Lower leg skin (tissue), 4 donors: Measurements from ENCODE around the gene ZNF407. TPM values are rescaled to one million over a fixed set of nuclear protein-coding genes. Genes with fewer than 3 reads are reported as not detected.

Source experiments
- DNase-seq, 2 donors: peaks; one replicate each; pipeline ENCODE4 v3.0.0-alpha.2; 2019; ENCODE audit warnings: low spot score in 2 of 2
- H3K4me3 ChIP-seq: fragments of 200-600 bp; sonication (generic); 2 replicates; pipeline ENCODE4 v1.5.1; 2017; ENCODE audit warnings: mild to moderate bottlenecking, low read depth; ENCODE audit not compliant: poor library complexity, severe bottlenecking
- POLR2A ChIP-seq, 2 donors: fragments of 450-650 bp; IDR thresholded peaks; one replicate each; pipeline ENCODE4 v1.6.1; 2016 to 2017; ENCODE audit warnings: antibody characterized with exemption in 2 of 2, mild to moderate bottlenecking in 1 of 2, moderate library complexity in 1 of 2
- WGBS, 2 donors: methylation state at CpG; one replicate each; pipeline ENCODE4 v1.1.5; 2018; 5-methylcytosine and 5-hydroxymethylcytosine counted together
- intact Hi-C: fragments of 100-400 bp; cut with DNase I; formaldehyde crosslinking; loops from one replicate; pipeline ENCODE4 v1.15.0; 2023; ENCODE audit warnings: low total_unique reads
- total RNA-seq, 4 donors: library from RNA; depleted of rRNA; stranded (reverse); fragments of >200 nt; gene quantifications; one replicate each; pipeline ENCODE4 v1.1.0, GENCODE V29; 2016
- TF ChIP-seq, protein P1 (sequence below), 3 donors: fragments of 450-650 bp; IDR thresholded peaks; one replicate each; pipeline ENCODE4 v1.5.1; 2016; ENCODE audit warnings: antibody characterized with exemption in 3 of 3, mild to moderate bottlenecking in 3 of 3, moderate library complexity in 2 of 3

ZNF407 gene
- total RNA-seq, 4 donors from 2014 or later = 7.0 to 13.9 (median 10.9) TPM

DNA sequence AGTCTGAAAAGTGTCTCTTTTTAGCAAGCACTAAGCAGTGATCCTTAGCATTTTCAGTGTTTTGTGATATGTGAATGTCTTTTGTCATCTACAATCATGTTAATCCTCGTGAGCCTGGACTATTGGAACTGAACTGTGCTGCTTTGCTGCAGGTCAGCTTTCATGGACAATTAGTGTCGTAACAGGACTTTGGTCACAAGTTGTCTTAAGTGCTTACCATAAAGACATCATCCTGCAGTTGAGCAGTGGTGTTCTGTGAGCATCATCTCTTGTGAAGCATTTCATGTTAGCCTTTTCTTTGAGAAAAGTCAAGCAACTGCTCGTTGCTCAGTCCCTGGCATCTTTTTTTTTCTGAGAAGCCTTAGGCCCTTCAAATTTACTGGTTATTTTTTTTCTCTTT, 135.9 kb downstream of the ZNF407 start:
- H3K4me3 ChIP-seq = no peak overlapping the region
- TF ChIP-seq, protein P1, sequence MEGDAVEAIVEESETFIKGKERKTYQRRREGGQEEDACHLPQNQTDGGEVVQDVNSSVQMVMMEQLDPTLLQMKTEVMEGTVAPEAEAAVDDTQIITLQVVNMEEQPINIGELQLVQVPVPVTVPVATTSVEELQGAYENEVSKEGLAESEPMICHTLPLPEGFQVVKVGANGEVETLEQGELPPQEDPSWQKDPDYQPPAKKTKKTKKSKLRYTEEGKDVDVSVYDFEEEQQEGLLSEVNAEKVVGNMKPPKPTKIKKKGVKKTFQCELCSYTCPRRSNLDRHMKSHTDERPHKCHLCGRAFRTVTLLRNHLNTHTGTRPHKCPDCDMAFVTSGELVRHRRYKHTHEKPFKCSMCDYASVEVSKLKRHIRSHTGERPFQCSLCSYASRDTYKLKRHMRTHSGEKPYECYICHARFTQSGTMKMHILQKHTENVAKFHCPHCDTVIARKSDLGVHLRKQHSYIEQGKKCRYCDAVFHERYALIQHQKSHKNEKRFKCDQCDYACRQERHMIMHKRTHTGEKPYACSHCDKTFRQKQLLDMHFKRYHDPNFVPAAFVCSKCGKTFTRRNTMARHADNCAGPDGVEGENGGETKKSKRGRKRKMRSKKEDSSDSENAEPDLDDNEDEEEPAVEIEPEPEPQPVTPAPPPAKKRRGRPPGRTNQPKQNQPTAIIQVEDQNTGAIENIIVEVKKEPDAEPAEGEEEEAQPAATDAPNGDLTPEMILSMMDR (IDR thresholded peaks at IDR 0.05) = no peak
- no peak for TF ChIP-seq POLR2A (IDR thresholded peaks at IDR 0.05)
- DNase-seq = no peak
- intact Hi-C loops = no loop called here
- WGBS, 2 donors = 88 to 94% methylated on average over 3 of the region's 3 CpGs

DNA sequence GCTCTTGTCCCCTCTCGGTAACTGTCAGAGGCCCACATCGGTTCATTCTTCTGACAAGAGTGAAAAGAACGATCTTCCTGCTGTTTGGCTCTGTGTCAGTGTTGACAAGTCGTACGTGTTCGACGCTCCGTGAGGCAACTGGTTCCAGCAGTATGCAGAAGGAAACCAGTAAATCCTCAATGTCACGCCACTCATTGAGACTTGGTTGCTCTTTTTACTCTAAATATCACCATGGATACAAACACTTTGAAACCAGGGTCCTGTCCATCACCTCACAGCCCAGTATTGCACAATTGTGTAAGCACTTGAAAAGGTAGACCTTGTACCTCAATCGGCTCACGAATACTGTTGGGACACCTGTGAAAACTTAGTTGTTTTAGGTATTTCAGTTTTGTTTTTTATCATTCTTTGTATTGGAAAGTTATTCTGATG, 136.4 kb downstream of the ZNF407 start:
- intact Hi-C loops = no loop called here
- no peak overlapping the region for H3K4me3 ChIP-seq
- 77 to 78% methylated on average over 11 of the region's 11 CpGs for WGBS, 2 donors
- no peak for TF ChIP-seq POLR2A (IDR thresholded peaks at IDR 0.05)
- DNase-seq = no peak

DNA sequence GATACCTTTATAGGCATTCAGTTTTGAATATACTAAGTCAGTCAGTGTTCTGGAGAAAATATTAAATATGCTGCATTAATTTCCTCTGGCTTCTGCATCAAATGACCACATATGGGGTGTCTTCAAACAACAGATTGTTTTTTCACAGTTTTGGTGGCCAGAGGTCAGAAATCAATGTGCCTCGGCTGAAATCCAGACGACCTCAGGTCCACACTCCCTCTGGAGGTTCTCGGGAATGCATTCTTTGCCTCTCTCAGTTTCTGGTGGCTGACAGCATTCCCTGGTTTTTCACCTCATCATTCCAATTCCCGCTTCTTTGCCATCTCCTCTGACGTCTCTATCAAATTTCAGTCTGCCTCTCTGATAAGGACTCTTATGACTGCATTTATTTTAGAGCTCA, 142.3 kb downstream of the ZNF407 start:
- WGBS, 2 donors = 85 to 89% methylated on average over 5 of the region's 5 CpGs
- DNase-seq = no peak
- intact Hi-C loops = no loop called here
- TF ChIP-seq POLR2A (IDR thresholded peaks at IDR 0.05) = no peak
- TF ChIP-seq, protein P1 (IDR thresholded peaks at IDR 0.05) = no peak
- H3K4me3 ChIP-seq = no peak overlapping the region

DNA sequence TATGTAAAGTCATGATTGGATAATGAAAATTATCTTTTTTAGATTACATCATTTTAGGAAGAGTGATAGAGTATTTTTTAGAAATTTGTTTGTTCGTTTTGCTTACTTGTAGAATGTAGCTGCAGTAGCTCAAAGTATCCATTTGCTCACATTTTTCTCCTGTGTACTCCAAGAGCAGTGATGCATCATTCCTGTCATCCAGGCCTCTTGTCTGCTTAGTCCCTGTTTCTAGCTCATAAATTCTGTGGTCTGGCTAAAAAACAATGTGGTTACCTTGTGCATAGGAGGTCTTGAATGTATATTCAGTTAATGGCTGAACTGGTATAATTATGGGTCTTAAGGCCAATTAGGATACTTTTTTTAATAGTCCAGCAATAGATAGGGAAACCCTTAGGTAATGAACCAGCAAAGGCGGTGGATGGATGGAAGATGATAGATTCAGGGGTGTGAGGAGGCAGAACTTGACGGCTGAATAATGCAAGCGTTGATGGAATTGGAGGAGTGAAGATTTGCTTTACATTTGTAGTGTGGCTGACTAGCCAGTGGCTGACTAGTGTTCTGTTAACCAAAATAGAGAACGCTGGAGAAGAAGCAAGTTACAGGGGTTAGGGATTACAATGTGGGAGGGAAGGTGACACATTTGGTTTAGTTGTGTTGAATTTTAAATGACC, 145.0 kb downstream of the ZNF407 start:
- WGBS, 2 donors = 91 to 92% methylated on average over 5 of the region's 5 CpGs
- TF ChIP-seq POLR2A (IDR thresholded peaks at IDR 0.05) = no peak
- TF ChIP-seq, protein P1 (IDR thresholded peaks at IDR 0.05) = no peak
- DNase-seq = no peak
- H3K4me3 ChIP-seq = no peak overlapping the region
- intact Hi-C loops = no loop called here

DNA sequence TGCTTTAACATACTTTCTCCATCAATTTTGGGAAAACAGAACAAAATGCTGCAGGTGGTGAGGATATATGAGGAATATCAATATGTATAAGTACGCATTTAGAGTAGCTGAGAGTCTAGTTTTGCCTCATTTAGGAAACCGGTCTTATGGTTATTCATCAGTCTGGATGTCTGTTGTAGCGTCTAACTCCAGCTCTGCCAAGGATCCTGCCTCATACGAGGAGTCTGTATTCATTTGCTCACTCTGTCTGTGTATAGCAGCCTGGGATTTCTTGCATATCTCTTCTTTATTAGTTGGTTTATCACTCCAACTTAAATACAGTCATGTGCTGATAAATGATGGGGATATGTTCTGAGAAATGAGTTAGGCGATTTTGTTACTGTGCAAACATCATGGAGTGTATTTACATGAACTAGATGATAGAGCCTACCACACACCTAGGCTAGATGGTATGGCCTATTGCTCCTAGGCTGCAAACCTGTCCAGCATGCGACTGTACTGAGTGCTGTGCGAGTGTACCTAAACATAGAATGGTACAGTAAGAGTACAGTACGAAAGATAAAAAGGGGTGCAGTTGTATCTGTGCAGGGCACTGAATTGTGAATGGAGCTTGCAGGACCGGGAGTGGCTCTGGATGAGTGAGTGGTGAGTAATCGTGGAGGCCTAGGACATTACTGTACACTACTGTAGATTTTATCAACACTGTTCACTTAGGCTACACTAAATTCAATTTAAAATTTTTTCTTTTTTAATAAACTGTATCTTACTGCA, 148.1 kb downstream of the ZNF407 start:
- H3K4me3 ChIP-seq = no peak overlapping the region
- WGBS, 2 donors = 66 to 79% methylated on average over 10 of the region's 10 CpGs
- TF ChIP-seq, protein P1 (IDR thresholded peaks at IDR 0.05) = no peak
- TF ChIP-seq POLR2A (IDR thresholded peaks at IDR 0.05) = no peak
- DNase-seq = no peak
- intact Hi-C loops = no loop called here

DNA sequence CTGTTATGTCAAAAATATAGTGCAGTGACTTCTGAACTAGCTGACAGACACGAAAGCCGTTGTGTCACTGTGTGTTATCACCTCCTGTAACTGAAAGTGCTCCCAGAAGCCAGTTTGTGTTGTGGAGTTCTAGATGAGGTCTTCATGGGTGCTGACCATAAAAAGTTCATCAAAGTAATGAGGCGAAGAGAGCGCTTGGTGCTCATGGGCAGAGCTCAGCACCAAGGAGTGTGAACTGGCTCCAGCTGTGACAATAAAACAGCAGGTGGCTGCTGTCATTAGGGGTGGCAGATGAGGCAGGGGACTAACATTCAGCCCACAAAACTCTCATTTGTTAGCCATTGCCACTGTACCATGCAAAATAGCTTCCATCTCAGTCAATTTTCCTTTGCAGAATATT, 151.1 kb downstream of the ZNF407 start:
- DNase-seq = no peak
- intact Hi-C loops = no loop called here
- WGBS, 2 donors = 95% methylated on average over 4 of the region's 4 CpGs
- H3K4me3 ChIP-seq = no peak overlapping the region
- no peak for TF ChIP-seq POLR2A (IDR thresholded peaks at IDR 0.05)
- TF ChIP-seq, protein P1 (IDR thresholded peaks at IDR 0.05) = no peak
